Lung microvascular endothelial cell (primary cell): Measurements from ENCODE around the gene PLCD3. TPM values are rescaled to one million over a fixed set of nuclear protein-coding genes. Genes with fewer than 3 reads are reported as not detected.

ENCODE experiments used
- DNase-seq, 2 donors: peaks; one replicate each; pipeline versions ENCODE4 v3.0.0 to v3.0.0-alpha.2; 2010; ENCODE audit warnings: low read depth in 2 of 2
- total RNA-seq: library from RNA; depleted of rRNA; stranded (reverse); fragments of >200 nt; gene quantifications from 2 replicates; pipeline ENCODE4 v1.2.1, GENCODE V29; 2014

Gene PLCD3
- total RNA-seq, 1 donor from 2014 or later, result 12.3 TPM

GRCh38 chr17:45073414-45074070, 58.8 kb downstream of the PLCD3 start:
- peak in 1 of 2 donors; percentile 58 for DNase-seq

DNA sequence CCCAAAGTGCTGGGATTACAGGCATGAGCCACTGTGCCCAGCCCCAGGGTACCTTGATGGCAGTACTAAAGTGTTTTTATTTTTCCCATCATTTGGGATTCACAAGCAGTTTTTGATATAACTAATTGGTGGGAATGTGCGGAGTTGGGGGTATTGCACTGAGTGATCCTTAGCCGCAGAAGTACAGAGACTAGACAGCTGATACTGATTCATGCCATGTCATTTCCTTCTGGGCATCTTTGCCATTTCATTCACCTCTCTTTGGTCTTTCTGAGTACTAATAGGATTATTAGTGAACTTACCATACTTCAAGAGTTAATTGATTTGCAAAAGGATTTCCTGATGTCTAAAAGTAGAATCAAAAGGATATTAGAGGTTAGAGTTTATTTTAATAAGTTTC, 61.5 kb downstream of the PLCD3 start:
- peak in 1 of 2 donors; percentile 62 for DNase-seq

- no peak for DNase-seq
Observed at GRCh38 chr17:45070001-45070400, 62.3 kb downstream of the PLCD3 start.

- no peak for DNase-seq
Observed at GRCh38 chr17:45067637-45068036, 64.7 kb downstream of the PLCD3 start.

DNA sequence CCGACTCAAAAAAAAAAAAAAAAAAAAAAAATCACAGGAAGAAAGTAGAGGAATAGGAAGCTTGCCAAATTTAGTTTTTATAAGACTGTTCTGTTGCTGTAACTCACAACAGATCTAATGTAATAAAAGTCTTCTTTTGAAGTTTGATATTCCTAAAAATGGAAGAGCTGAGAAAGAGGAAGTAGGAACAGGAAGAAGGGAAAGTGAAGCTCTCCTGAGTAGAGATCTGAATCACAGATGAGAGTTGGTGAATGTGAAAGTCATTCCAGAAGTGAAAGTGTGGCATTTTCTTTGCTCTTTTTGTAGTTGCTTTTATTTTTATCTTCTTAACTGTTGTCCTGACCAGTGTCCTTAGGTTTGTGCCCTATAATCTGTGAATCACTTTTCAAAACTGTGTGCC, 69.1 kb downstream of the PLCD3 start:
- DNase-seq, result peak; percentile 14 to 16

- DNase-seq, result no peak
Observed at GRCh38 chr17:45061606-45062205, 70.6 kb downstream of the PLCD3 start.

DNA sequence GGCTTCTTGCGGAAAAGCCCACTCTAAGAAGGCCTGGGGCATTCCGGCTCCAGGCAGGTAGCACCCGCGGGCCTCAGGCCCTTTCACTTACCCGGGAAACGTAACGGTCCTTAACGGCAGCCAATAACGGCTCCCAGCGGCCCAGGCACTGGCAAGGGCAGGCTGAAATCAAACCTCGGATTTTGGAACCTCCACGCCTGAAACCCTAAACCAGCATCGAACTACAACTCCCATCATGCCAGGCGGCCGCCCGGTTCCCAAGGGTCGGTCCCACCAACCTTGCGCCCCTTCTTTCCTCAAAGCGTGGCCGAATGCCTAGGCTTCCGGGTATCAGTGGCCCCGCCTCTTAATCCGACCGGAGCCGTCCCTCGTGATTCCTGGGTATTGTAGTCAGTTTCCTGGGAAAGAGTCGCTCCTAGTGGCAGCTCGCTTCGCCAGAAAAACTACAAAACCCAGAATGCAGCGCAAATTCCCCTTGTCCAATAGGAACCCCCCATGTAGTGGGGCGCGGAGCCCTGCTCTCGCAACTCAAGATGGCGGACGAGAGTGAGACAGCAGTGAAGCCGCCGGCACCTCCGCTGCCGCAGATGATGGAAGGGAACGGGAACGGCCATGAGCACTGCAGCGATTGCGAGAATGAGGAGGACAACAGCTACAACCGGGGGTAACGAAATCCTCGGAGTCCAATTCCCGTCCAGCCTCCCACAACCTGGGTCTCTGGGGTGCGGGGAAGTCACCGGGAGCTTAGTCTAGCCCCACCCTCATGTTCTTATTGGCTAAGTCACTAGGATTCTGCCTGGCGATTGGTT, 71.3 kb downstream of the PLCD3 start, which contains the start of gene NMT1:
Gene NMT1 (plus strand): TSS at position 521 of the 809 bp plus-strand sequence. CDS start 13 bp downstream, at position 534.
- DNase-seq, result peak; percentile 99

- DNase-seq, result no peak
Observed at GRCh38 chr17:45060382-45060796, 71.9 kb downstream of the PLCD3 start.

Other genes starting within 250 kb of the PLCD3 start
- 116 and 136 TPM in 2 replicates for gene EFTUD2, start 233.1 kb downstream of the PLCD3 start, total RNA-seq
- gene GFAP, start 217.0 kb downstream of the PLCD3 start, total RNA-seq, result not detected in 2 replicates
- 0.60 and 1.3 TPM in 2 replicates for gene KIF18B, start 184.7 kb downstream of the PLCD3 start, total RNA-seq
- under 0.01 TPM in 1 of 2 replicates, not detected in the other for gene C1QL1, start 164.2 kb downstream of the PLCD3 start, total RNA-seq
- gene DCAKD, start 80.9 kb downstream of the PLCD3 start, total RNA-seq, result 15.5 and 22.4 TPM in 2 replicates
- 42.5 and 61.3 TPM in 2 replicates for gene NMT1, start 71.2 kb downstream of the PLCD3 start, total RNA-seq
- 3.2 and 3.3 TPM in 2 replicates for gene ACBD4, start 3.2 kb upstream of the PLCD3 start, total RNA-seq
- gene HEXIM1, start 16.0 kb upstream of the PLCD3 start, total RNA-seq, result 4.8 and 7.1 TPM in 2 replicates
- 2.6 and 3.1 TPM in 2 replicates for gene HEXIM2, start 29.4 kb upstream of the PLCD3 start, total RNA-seq
- 0.65 and 0.79 TPM in 2 replicates for gene FMNL1, start 89.4 kb upstream of the PLCD3 start, total RNA-seq
- not detected in 2 replicates for gene SPATA32, start 129.6 kb upstream of the PLCD3 start, total RNA-seq
- 1.1 and 1.8 TPM in 2 replicates for gene MAP3K14, start 184.5 kb upstream of the PLCD3 start, total RNA-seq